ENCODE measurements around the gene GPR42.
"Not testable (repeated sequence)": the region's sequence is repeated elsewhere in the genome, so short reads cannot be mapped to it uniquely, and the experiment has no call there.

GPR42 gene

GRCh38 chr19:35347171-35347929 lies 23.5 kb upstream of the GPR42 start, which contains the start of gene FFAR1:
Gene FFAR1 (plus strand): TSS chr19:35347902. CDS start chr19:35351552, 3,650 bp downstream.
- DNase-seq: no peak

- DNase-seq: no peak
These were observed 23.0 kb upstream of the GPR42 start for GRCh38 chr19:35347930-35348298.

GRCh38 chr19:35348911-35349611 lies 21.8 kb upstream of the GPR42 start:
- DNase-seq: no peak

GRCh38 chr19:35349614-35350521 lies 21.0 kb upstream of the GPR42 start:
- DNase-seq: no peak

GRCh38 chr19:35350591-35350990 lies 20.3 kb upstream of the GPR42 start:
- DNase-seq: no peak

- no peak for DNase-seq
These were observed 19.3 kb upstream of the GPR42 start for GRCh38 chr19:35351411-35352176.

- DNase-seq: no peak
These were observed 18.8 kb upstream of the GPR42 start for GRCh38 chr19:35352177-35352447.

- DNase-seq: peak; percentile 98
These were observed 18.2 kb upstream of the GPR42 start for GRCh38 chr19:35352448-35353304.

- DNase-seq: no peak
These were observed 17.2 kb upstream of the GPR42 start for GRCh38 chr19:35353635-35354034.

- no peak for DNase-seq
These were observed 16.0 kb upstream of the GPR42 start for GRCh38 chr19:35354898-35355297.

- no peak for DNase-seq
These were observed 14.9 kb upstream of the GPR42 start for GRCh38 chr19:35355791-35356460.

GRCh38 chr19:35357867-35358573 lies 12.8 kb upstream of the GPR42 start, which contains the start of gene FFAR3:
Gene FFAR3 (plus strand): TSS chr19:35358460. CDS start chr19:35358891, 431 bp downstream.
- no peak for DNase-seq

- not testable (repeated sequence) for DNase-seq
These were observed 12.0 kb upstream of the GPR42 start for GRCh38 chr19:35358834-35359233.

GRCh38 chr19:35359395-35359794 lies 11.5 kb upstream of the GPR42 start:
- DNase-seq: not testable (repeated sequence)

GRCh38 chr19:35360081-35360480 lies 10.8 kb upstream of the GPR42 start:
- DNase-seq: not testable (repeated sequence)

GRCh38 chr19:35360880-35361420 lies 9.9 kb upstream of the GPR42 start:
- DNase-seq: no peak

GRCh38 chr19:35362261-35363000 lies 8.4 kb upstream of the GPR42 start:
- DNase-seq: no peak

- DNase-seq: no peak
These were observed 7.8 kb upstream of the GPR42 start for GRCh38 chr19:35363001-35363590.

All from 8988T (cell line).